ENCODE data around the gene PRKCQ. TPM values are rescaled to one million over a fixed set of nuclear protein-coding genes. Genes with fewer than 3 reads are reported as not detected.

The PRKCQ gene
- total and polyA plus RNA-seq, 2 of the 8 experiments (the other 6 are each of a cell fraction or from before 2014, with no cell fraction given) = 9.1 to 22.6 TPM

GRCh38 chr10:6582298-6582697, 2.2 kb upstream of the PRKCQ start (continued):
- TF ChIP-seq TEAD4 (IDR thresholded peaks at IDR 0.05; ENCODE audit: low read depth, low read length) = no peak
- no peak for TF ChIP-seq KDM4A (IDR thresholded peaks at IDR 0.05; ENCODE audit: low read depth, low read length, severe bottlenecking)
- TF ChIP-seq KDM5A (IDR thresholded peaks at IDR 0.05; ENCODE audit: low read length) = no peak
- no peak for TF ChIP-seq CTBP2 (IDR thresholded peaks at IDR 0.05; ENCODE audit: borderline replicate concordance, insufficient read depth, insufficient read length, low read length)
